OCI-LY7 (cell line): ENCODE measurements around the gene GATAD2B. TPM values are rescaled to one million over a fixed set of nuclear protein-coding genes. Genes with fewer than 3 reads are reported as not detected.

Source experiments
- BruUV-seq: library from RNA; stranded (reverse); fragments of 400-500 nt; replicated peaks from 2 replicates; lab custom pipeline; 2021; lab: Mats Ljungman, UMichigan
- CTCF ChIA-PET: fragments of 300-600 bp; sonication (Branson Sonifier 250); formaldehyde crosslinking; loops from one replicate; lab custom pipeline; 2022; ENCODE audit warnings: antibody characterized with exemption; ENCODE audit not compliant: unreplicated experiment; lab: Charles Lee
- POLR2A ChIA-PET: fragments of 300-600 bp; sonication (Branson Sonifier 250); formaldehyde crosslinking; loops from one replicate; lab custom pipeline; 2022; ENCODE audit warnings: antibody characterized with exemption; lab: Charles Lee
- DNase-seq: peaks from one replicate; pipeline ENCODE4 v3.0.0-alpha.2; 2015; ENCODE audit warnings: low spot score
- H2AFZ ChIP-seq: fragments of 200-600 bp; sonication (generic), shearing (Covaris generic); 2 replicates; pipeline ENCODE4 v1.6.1; 2014; ENCODE audit warnings: mild to moderate bottlenecking, antibody characterized with exemption, low read length, moderate library complexity
- H3K27ac ChIP-seq: fragments of 200-600 bp; sonication (generic); 2 replicates; pipeline ENCODE4 v1.5.1; 2014; ENCODE audit warnings: mixed run types, low read depth, mild to moderate bottlenecking, moderate library complexity, low read length, inconsistent platforms; ENCODE audit not compliant: poor library complexity, severe bottlenecking
- H3K36me3 ChIP-seq: fragments of 200-600 bp; sonication (generic); 2 replicates; pipeline ENCODE4 v1.6.1; 2014; ENCODE audit warnings: mild to moderate bottlenecking, antibody characterized with exemption, low read length, moderate library complexity, mixed read lengths; ENCODE audit not compliant: insufficient read depth
- H3K4me1 ChIP-seq: fragments of 200-600 bp; sonication (generic); 2 replicates; pipeline ENCODE4 v1.5.1; 2014; ENCODE audit warnings: mild to moderate bottlenecking, low read length; ENCODE audit not compliant: insufficient read depth, poor library complexity, severe bottlenecking
- H3K4me2 ChIP-seq: fragments of 200-600 bp; sonication (generic); 2 replicates; pipeline ENCODE4 v1.6.1; 2014; ENCODE audit warnings: mild to moderate bottlenecking, low read length
- H3K4me3 ChIP-seq: fragments of 200-600 bp; sonication (generic); 2 replicates; pipeline ENCODE4 v1.5.1; 2014; ENCODE audit warnings: mild to moderate bottlenecking, low read depth, low read length; ENCODE audit not compliant: poor library complexity, severe bottlenecking
- H3K79me2 ChIP-seq: fragments of 200-600 bp; sonication (generic); 2 replicates; pipeline ENCODE4 v1.6.1; 2016; ENCODE audit warnings: low read depth, mild to moderate bottlenecking, low read length, moderate library complexity, mixed read lengths; ENCODE audit not compliant: insufficient read depth
- H3K9me2 ChIP-seq: fragments of 200-600 bp; sonication (generic); 2 replicates; pipeline ENCODE4 v1.6.1; 2016; ENCODE audit warnings: mild to moderate bottlenecking, low read length, mixed read lengths; ENCODE audit not compliant: insufficient read depth
- H3K9me3 ChIP-seq: fragments of 200-600 bp; sonication (generic); 2 replicates; pipeline ENCODE4 v1.6.1; 2014; ENCODE audit warnings: mild to moderate bottlenecking, mixed run types, low read length, mixed read lengths
- H4K20me1 ChIP-seq: fragments of 200-600 bp; sonication (generic); 2 replicates; pipeline ENCODE4 v1.6.1; 2014; ENCODE audit warnings: mild to moderate bottlenecking, antibody characterized with exemption, low read length, moderate library complexity, mixed read lengths; ENCODE audit not compliant: insufficient read depth
- CTCF ChIP-seq: fragments of 200-600 bp; sonication (generic); conservative IDR thresholded peaks from 2 replicates; pipeline ENCODE4 v1.5.1; 2014; ENCODE audit warnings: mild to moderate bottlenecking, antibody characterized with exemption, low read length, moderate library complexity, mixed read lengths
- EZH2phosphoT487 ChIP-seq: fragments of 200-600 bp; sonication (generic); IDR thresholded peaks from 2 replicates; pipeline ENCODE4 v1.6.1; 2018; ENCODE audit warnings: low read depth, borderline replicate concordance, mild to moderate bottlenecking, mixed run types, antibody characterized with exemption, low read length, moderate library complexity, mixed read lengths
- intact Hi-C: fragments of 100-400 bp; cut with micrococcal nuclease; formaldehyde crosslinking; loops from one replicate; pipeline ENCODE4 v1.10.0; 2022; ENCODE audit not compliant: unreplicated experiment
- total RNA-seq, 2 experiments: library from RNA; depleted of rRNA in 1 of 2; stranded (reverse); fragments of >200 nt in 1 of 2; shearing (Covaris generic) in 1 of 2; gene quantifications; 2 replicates each; pipeline ENCODE4 v1.2.3, GENCODE V29; 2014 to 2022

Gene GATAD2B
- total RNA-seq, 2 experiments from 2014 or later = 11.2 to 65.2 TPM

GRCh38 chr1:153957744-153958110, 35.0 kb upstream of the GATAD2B start:
- Histone ChIP-seq H3K36me3 (peaks cover 35% of the 10 kb centered on the region), H3K9me2 (no peaks in the 10 kb centered on the region), H3K4me2 (peak overlapping the region; percentile 97), H3K4me1 (peaks cover 43% of the 10 kb centered on the region), H4K20me1 (peaks cover 18% of the 10 kb centered on the region), H3K27ac (peak overlapping the region; percentile 74), H3K4me3 (peak overlapping the region; percentile 87), H3K79me2 (peaks cover 48% of the 10 kb centered on the region), H2AFZ (peak overlapping the region; percentile 16; the same call in 1 of the 2 replicates), H3K9me3 (no peaks in the 10 kb centered on the region)
- ChIA-PET CTCF (no interaction called here), POLR2A (interaction anchor here (2.5 kb wide), 1 partner anchor 9 kb away, joined by 16 read pairs; the partner anchor contains the start of gene CREB3L4)
- BruUV-seq = no TSS peak
- peak; percentile 62 for DNase-seq
- intact Hi-C loops = loop anchor here (1.0 kb wide), 1 partner anchor 11 kb away; the partner anchor contains the start of gene DENND4B
- TF ChIP-seq EZH2phosphoT487 (no peak), CTCF (no peak)

- peak overlapping the region; percentile 97 for H3K4me2 ChIP-seq
- H3K9me3 ChIP-seq = no peaks in the 10 kb centered on the region
- no TSS peak for BruUV-seq
- peak overlapping the region; percentile 16; the same call in 1 of the 2 replicates for H2AFZ ChIP-seq
- ChIA-PET CTCF (interaction anchor here (0.9 kb wide), 1 partner anchor 21 kb away, joined by 3 read pairs; the partner anchor contains the start of gene JTB), POLR2A (interaction anchor here (0.6 to 2.5 kb wide), 4 partner anchors 10 to 26 kb away, joined by 3 to 16 read pairs (median 4); partner anchors contain the start of genes CREB3L4 and DENND4B)
- peaks cover 38% of the 10 kb centered on the region for H3K4me1 ChIP-seq
- intact Hi-C loops = no loop called here
- DNase-seq = no peak
- peaks cover 43% of the 10 kb centered on the region for H3K79me2 ChIP-seq
- peak overlapping the region; percentile 74 for H3K27ac ChIP-seq
- H4K20me1 ChIP-seq = peaks cover 18% of the 10 kb centered on the region
- peak overlapping the region; percentile 87 for H3K4me3 ChIP-seq
- no peak for TF ChIP-seq CTCF
- TF ChIP-seq EZH2phosphoT487 = no peak
- H3K9me2 ChIP-seq = no peaks in the 10 kb centered on the region
- peaks cover 40% of the 10 kb centered on the region for H3K36me3 ChIP-seq
These were observed 34.4 kb upstream of the GATAD2B start for GRCh38 chr1:153956997-153957715.

- TF ChIP-seq CTCF (no peak), EZH2phosphoT487 (no peak)
- Histone ChIP-seq H3K79me2 (peaks cover 43% of the 10 kb centered on the region), H3K4me1 (peaks cover 26% of the 10 kb centered on the region), H3K36me3 (peaks cover 54% of the 10 kb centered on the region), H3K9me2 (no peaks in the 10 kb centered on the region), H3K27ac (no peak overlapping the region), H3K9me3 (no peaks in the 10 kb centered on the region), H4K20me1 (peaks cover 18% of the 10 kb centered on the region), H3K4me2 (no peak overlapping the region), H3K4me3 (no peak overlapping the region), H2AFZ (no peak overlapping the region)
- BruUV-seq = no TSS peak
- POLR2A ChIA-PET = no interaction called here
- intact Hi-C loops = no loop called here
- CTCF ChIA-PET = no interaction called here
- DNase-seq = no peak
These were observed 32.1 kb upstream of the GATAD2B start for GRCh38 chr1:153954826-153955225.
